ENCODE data around the gene HS2ST1. TPM values are rescaled to one million over a fixed set of nuclear protein-coding genes. Genes with fewer than 3 reads are reported as not detected.

HS2ST1 gene
- polyA plus RNA-seq, 2 of the 4 experiments (the other 2 are of a cell fraction) = 15.7 to 26.7 TPM

DNA sequence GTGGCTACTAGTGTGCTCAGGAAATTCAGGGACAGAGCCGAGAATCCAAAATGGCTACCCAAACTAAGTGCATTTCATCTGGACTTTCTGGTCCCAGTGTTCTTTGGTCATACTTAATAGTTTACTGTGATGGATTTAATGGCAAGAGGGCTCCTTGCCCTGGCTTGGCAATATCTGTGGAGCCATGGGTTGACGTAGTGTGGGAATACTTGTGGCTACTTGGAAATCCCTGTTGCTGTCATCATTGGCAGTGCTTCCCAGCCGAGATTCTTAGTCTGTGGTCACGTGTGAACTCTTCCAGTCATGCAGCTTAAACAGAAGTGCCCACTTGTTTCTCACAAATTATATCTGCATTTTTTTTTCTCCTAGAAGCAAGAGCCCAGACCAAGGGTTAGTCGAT, 198.9 kb downstream of the HS2ST1 start:
- no peak for TF ChIP-seq EP300 (IDR thresholded peaks at IDR 0.05)
- TF ChIP-seq POLR2A (IDR thresholded peaks at IDR 0.05; ENCODE audit: low read length) = no peak
- TF ChIP-seq CHD4 (IDR thresholded peaks at IDR 0.05; ENCODE audit: borderline replicate concordance) = no peak
- no peak for TF ChIP-seq NR3C1 (IDR thresholded peaks at IDR 0.05)
- no peak for TF ChIP-seq MAFK (IDR thresholded peaks at IDR 0.05; ENCODE audit: partially characterized antibody)
- no peak for TF ChIP-seq HDAC2 (IDR thresholded peaks at IDR 0.05)
- TF ChIP-seq FOSB (CRISPR knock-in tag; IDR thresholded peaks at IDR 0.05) = no peak
- TF ChIP-seq CEBPB (IDR thresholded peaks at IDR 0.05) = no peak
- no peak for TF ChIP-seq CBX2 (IDR thresholded peaks at IDR 0.05; ENCODE audit: borderline replicate concordance, low read depth)
- H3K4me1 ChIP-seq = no peaks in the 10 kb centered on the region
- H3K27ac ChIP-seq = no peak overlapping the region
- DNase-seq (ENCODE audit: low read depth in 1 of 2, low spot score in 1 of 2) (no peak), FAIRE-seq (no peak), ATAC-seq (no peak)
- ChIA-PET CTCF (no interaction called here), POLR2A (no interaction called here)
- no peak overlapping the region for H3K4me2 ChIP-seq
- no peak overlapping the region for H3K4me3 ChIP-seq
- WGBS (ENCODE audit: missing lambda C conversion rate) = 98% methylated on average over 5 of the region's 5 CpGs
- H3K9me3 ChIP-seq = no peaks in the 10 kb centered on the region

DNA sequence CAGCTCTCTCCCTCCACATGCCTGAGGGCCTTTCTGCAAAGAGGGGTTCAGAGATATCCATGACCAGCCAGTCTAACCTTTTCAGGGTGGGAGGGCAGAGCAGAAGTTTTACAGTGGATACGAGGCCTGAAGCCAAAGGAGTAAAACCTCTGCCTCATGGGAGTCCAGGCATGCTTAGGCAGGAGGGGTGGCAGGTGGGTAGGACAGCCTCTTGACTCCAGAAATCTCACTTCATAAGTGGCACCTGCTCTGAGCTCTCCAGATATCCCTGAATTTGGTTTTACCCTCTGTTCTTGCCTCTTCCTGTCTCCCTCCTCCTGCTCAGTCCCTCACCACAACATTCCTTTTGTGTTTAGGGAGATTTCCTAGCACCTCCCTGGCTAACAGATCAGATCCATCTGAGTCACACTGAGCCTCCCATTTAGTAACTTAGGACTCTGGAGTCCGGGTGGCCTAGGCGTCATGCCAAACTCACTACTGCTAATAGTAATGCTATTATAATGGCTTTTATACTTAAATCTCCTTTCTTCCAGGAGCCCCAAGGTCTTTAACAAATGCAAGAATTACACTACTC, 201.0 kb downstream of the HS2ST1 start:
- Histone ChIP-seq H3K4me2 (no peak overlapping the region), H3K9me3 (no peaks in the 10 kb centered on the region), H3K4me1 (no peaks in the 10 kb centered on the region), H3K27ac (no peak overlapping the region), H3K4me3 (no peak overlapping the region)
- ChIA-PET CTCF (interaction anchor here (0.6 kb wide), 1 partner anchor 44 kb away, joined by 3 read pairs; no protein-coding TSS in a partner anchor), POLR2A (no interaction called here)
- ATAC-seq (no peak), DNase-seq (ENCODE audit: low read depth in 1 of 2, low spot score in 1 of 2) (no peak), FAIRE-seq (no peak)
- TF ChIP-seq HOXA7 (CRISPR knock-in tag; IDR thresholded peaks at IDR 0.05) = no peak
- no peak for TF ChIP-seq RFX5 (IDR thresholded peaks at IDR 0.05)
- TF ChIP-seq SREBF2 (IDR thresholded peaks at IDR 0.05) = no peak
- TF ChIP-seq PHF8 (IDR thresholded peaks at IDR 0.05; ENCODE audit: borderline replicate concordance, low read depth) = no peak
- TF ChIP-seq HDAC2 (IDR thresholded peaks at IDR 0.05) = no peak
- TF ChIP-seq CHD4 (IDR thresholded peaks at IDR 0.05; ENCODE audit: borderline replicate concordance) = no peak
- TF ChIP-seq KDM5A (IDR thresholded peaks at IDR 0.05) = no peak
- WGBS (ENCODE audit: missing lambda C conversion rate) = 65% methylated on average over 3 of the region's 3 CpGs

DNA sequence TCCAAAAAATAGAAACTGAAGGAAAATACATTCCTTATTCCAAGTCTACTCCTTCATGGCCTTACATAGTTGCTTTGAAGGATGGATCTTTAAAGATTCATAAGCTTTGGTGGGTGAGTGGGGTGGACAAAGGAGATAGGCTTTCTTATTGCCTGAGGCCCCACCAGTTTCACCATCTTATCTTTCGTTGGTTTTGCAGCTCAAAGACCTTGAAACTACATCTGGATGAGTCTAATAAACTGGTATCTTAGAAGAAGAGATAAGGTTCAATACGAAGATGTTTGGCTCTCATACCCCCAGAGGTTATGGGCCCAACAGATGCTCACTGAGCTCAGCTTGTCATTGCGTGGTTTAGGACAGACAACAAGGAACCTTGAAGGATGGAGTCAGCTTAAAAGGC, 201.5 kb downstream of the HS2ST1 start:
- H3K4me2 ChIP-seq = no peak overlapping the region
- H3K4me1 ChIP-seq = no peaks in the 10 kb centered on the region
- ATAC-seq (no peak), FAIRE-seq (no peak), DNase-seq (ENCODE audit: low read depth in 1 of 2, low spot score in 1 of 2) (no peak)
- ChIA-PET CTCF (interaction anchor here (0.6 to 1.9 kb wide), 2 partner anchors 16 to 44 kb away, joined by 3 to 6 read pairs; no protein-coding TSS in a partner anchor), POLR2A (no interaction called here)
- H3K9me3 ChIP-seq = no peaks in the 10 kb centered on the region
- no peak for TF ChIP-seq PHF8 (IDR thresholded peaks at IDR 0.05; ENCODE audit: borderline replicate concordance, low read depth)
- no peak for TF ChIP-seq FOSB (CRISPR knock-in tag; IDR thresholded peaks at IDR 0.05)
- no peak for TF ChIP-seq POLR2A (IDR thresholded peaks at IDR 0.05; ENCODE audit: low read length)
- no peak for TF ChIP-seq NFE2L2 (conservative IDR thresholded peaks at IDR 0.05; ENCODE audit: low read length)
- no peak for TF ChIP-seq KDM1A (IDR thresholded peaks at IDR 0.05; ENCODE audit: low read depth)
- no peak for TF ChIP-seq HEYL (CRISPR knock-in tag; IDR thresholded peaks at IDR 0.05)
- TF ChIP-seq ELK1 (IDR thresholded peaks at IDR 0.05; ENCODE audit: low read depth, low read length) = no peak
- 63% methylated on average over 3 of the region's 3 CpGs for WGBS (ENCODE audit: missing lambda C conversion rate)
- no peak overlapping the region for H3K27ac ChIP-seq
- no peak overlapping the region for H3K4me3 ChIP-seq

GRCh38 chr1:87117761-87118368, 203.4 kb downstream of the HS2ST1 start:
- no peak for FAIRE-seq
- Histone ChIP-seq H3K9me3 (no peaks in the 10 kb centered on the region), H3K4me3 (no peak overlapping the region), H3K4me1 (no peaks in the 10 kb centered on the region), H3K27ac (no peak overlapping the region), H3K4me2 (no peak overlapping the region)
- ATAC-seq = no peak
- ChIA-PET CTCF (interaction anchor here (0.7 to 1.9 kb wide), 3 partner anchors 12 to 14 kb away, joined by 3 to 6 read pairs (median 3); no protein-coding TSS in a partner anchor), POLR2A (interaction anchor here (0.6 kb wide), 1 partner anchor 262 kb away, joined by 3 read pairs; no protein-coding TSS in a partner anchor)
- no peak for DNase-seq (ENCODE audit: low read depth in 1 of 2, low spot score in 1 of 2)
- no peak for TF ChIP-seq HOXA7 (CRISPR knock-in tag; IDR thresholded peaks at IDR 0.05)
- TF ChIP-seq, protein P1, sequence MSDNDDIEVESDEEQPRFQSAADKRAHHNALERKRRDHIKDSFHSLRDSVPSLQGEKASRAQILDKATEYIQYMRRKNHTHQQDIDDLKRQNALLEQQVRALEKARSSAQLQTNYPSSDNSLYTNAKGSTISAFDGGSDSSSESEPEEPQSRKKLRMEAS (IDR thresholded peaks at IDR 0.05) = no peak
- WGBS (ENCODE audit: missing lambda C conversion rate) = 76% methylated on average over 7 of the region's 7 CpGs
